Stomach (tissue), 4 donors: ENCODE data around the gene TARS2.

Experiments
- CTCF ChIP-seq, 7 experiments: fragments of 450-650 bp in 4 of 7; fragments of 200-600 bp in 3 of 7; sonication (generic) in 3 of 7; IDR thresholded peaks; one replicate each; pipeline ENCODE4 v1.5.1; 2016 to 2019; ENCODE audit warnings: antibody characterized with exemption in 7 of 7, control low read depth in 2 of 7, mild to moderate bottlenecking in 1 of 7
- POLR2A ChIP-seq, 4 donors: fragments of 450-650 bp; IDR thresholded peaks; one replicate each; pipeline ENCODE4 v1.6.1; 2016; ENCODE audit warnings: antibody characterized with exemption in 4 of 4, control low read depth in 2 of 4, mild to moderate bottlenecking in 1 of 4, moderate library complexity in 1 of 4

GRCh38 chr1:150477733-150478132 is 9.5 kb upstream of the TARS2 start:
- no peak for TF ChIP-seq CTCF (IDR thresholded peaks at IDR 0.05)
- TF ChIP-seq POLR2A (IDR thresholded peaks at IDR 0.05), result no peak
